ENCODE measurements around the gene CD2BP2. TPM values are rescaled to one million over a fixed set of nuclear protein-coding genes. Genes with fewer than 3 reads are reported as not detected.

Gene CD2BP2
- total and polyA plus RNA-seq, 2 of the 13 experiments (the other 11 are each of a cell fraction or from before 2014, with no cell fraction given), result 24.9 to 54.6 TPM

DNA sequence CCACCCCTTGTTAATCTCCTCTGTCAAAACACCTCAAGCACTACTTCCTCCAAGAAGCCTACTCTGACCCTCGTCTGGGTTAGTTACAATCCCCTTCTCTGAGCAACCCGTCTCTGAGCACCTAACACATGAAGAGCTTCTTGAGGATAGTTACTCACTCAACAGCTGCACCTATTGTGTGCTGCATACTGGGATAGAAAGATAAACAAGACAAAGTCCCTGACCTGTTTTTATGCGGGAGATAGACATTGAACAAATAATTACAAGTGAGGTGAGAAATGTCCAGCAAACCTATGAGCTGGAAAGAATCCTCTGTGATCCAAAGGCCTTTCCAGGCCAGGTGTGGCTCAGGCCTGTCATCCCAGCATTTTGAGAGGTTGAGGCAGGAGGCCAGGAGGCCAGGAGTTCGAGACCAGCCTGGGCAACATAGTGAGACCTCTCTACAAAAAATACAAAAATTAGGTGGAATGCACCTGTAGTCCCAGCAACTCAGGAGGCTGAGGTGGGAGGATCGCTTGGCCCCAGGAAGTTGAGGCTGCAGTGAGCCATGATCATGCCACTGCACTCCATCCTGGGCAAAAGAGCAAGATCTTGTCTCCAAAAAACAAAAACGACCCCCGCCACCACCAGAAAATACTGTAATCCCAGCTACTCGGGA is 46.8 kb upstream of the CD2BP2 start (continued):
- TF ChIP-seq, protein P1, sequence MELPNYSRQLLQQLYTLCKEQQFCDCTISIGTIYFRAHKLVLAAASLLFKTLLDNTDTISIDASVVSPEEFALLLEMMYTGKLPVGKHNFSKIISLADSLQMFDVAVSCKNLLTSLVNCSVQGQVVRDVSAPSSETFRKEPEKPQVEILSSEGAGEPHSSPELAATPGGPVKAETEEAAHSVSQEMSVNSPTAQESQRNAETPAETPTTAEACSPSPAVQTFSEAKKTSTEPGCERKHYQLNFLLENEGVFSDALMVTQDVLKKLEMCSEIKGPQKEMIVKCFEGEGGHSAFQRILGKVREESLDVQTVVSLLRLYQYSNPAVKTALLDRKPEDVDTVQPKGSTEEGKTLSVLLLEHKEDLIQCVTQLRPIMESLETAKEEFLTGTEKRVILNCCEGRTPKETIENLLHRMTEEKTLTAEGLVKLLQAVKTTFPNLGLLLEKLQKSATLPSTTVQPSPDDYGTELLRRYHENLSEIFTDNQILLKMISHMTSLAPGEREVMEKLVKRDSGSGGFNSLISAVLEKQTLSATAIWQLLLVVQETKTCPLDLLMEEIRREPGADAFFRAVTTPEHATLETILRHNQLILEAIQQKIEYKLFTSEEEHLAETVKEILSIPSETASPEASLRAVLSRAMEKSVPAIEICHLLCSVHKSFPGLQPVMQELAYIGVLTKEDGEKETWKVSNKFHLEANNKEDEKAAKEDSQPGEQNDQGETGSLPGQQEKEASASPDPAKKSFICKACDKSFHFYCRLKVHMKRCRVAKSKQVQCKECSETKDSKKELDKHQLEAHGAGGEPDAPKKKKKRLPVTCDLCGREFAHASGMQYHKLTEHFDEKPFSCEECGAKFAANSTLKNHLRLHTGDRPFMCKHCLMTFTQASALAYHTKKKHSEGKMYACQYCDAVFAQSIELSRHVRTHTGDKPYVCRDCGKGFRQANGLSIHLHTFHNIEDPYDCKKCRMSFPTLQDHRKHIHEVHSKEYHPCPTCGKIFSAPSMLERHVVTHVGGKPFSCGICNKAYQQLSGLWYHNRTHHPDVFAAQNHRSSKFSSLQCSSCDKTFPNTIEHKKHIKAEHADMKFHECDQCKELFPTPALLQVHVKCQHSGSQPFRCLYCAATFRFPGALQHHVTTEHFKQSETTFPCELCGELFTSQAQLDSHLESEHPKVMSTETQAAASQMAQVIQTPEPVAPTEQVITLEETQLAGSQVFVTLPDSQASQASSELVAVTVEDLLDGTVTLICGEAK (IDR thresholded peaks at IDR 0.05), result no peak
- TF ChIP-seq, protein P1 (CRISPR knock-in tag; IDR thresholded peaks at IDR 0.05), result no peak
- TF ChIP-seq THAP9 (CRISPR knock-in tag; IDR thresholded peaks at IDR 0.05; ENCODE audit: borderline replicate concordance) (peak; percentile 40; the same call in 1 of the 2 replicates), BCL6 (CRISPR knock-in tag; IDR thresholded peaks at IDR 0.05) (peak; percentile 78), NFE2L1 (CRISPR knock-in tag; IDR thresholded peaks at IDR 0.05; ENCODE audit: borderline replicate concordance) (no peak), ZNF143 (CRISPR knock-in tag; IDR thresholded peaks at IDR 0.05) (no peak), ATF1 (CRISPR knock-in tag; IDR thresholded peaks at IDR 0.05) (peak; percentile 47; the same call in 1 of the 2 replicates), MEIS2 (CRISPR knock-in tag; IDR thresholded peaks at IDR 0.05) (peak; percentile 49; the same call in 1 of the 2 replicates), NRL (CRISPR knock-in tag; IDR thresholded peaks at IDR 0.05; ENCODE audit: borderline replicate concordance) (no peak), ATF3 (CRISPR knock-in tag; IDR thresholded peaks at IDR 0.05) (no peak), ZNF24 (IDR thresholded peaks at IDR 0.05) (peak; percentile 82; the same call in 1 of the 2 replicates), NFATC3 (CRISPR knock-in tag; IDR thresholded peaks at IDR 0.05) (no peak), TBX3 (IDR thresholded peaks at IDR 0.05; ENCODE audit: borderline replicate concordance) (peak; percentile 93), NCOR1 (IDR thresholded peaks at IDR 0.05; ENCODE audit: borderline replicate concordance, low read length) (peak; percentile 86; the same call in 1 of the 2 replicates), ZNF549 (CRISPR knock-in tag; IDR thresholded peaks at IDR 0.05) (no peak), ZNF205 (CRISPR knock-in tag; IDR thresholded peaks at IDR 0.05) (peak; percentile 70; the same call in 1 of the 2 replicates)
- TF ChIP-seq, protein P2, sequence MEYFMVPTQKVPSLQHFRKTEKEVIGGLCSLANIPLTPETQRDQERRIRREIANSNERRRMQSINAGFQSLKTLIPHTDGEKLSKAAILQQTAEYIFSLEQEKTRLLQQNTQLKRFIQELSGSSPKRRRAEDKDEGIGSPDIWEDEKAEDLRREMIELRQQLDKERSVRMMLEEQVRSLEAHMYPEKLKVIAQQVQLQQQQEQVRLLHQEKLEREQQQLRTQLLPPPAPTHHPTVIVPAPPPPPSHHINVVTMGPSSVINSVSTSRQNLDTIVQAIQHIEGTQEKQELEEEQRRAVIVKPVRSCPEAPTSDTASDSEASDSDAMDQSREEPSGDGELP (IDR thresholded peaks at IDR 0.05; ENCODE audit: borderline replicate concordance, low read depth), result peak; percentile 94; the same call in 1 of the 2 replicates
